Effector memory CD8-positive, alpha-beta T cell (primary cell): ENCODE results near the gene FOLR2.
"Not testable (repeated sequence)": the region's sequence is repeated elsewhere in the genome, so short reads cannot be mapped to it uniquely, and the experiment has no call there.

Experiments
- ATAC-seq: fragments of 150-1000 bp; cut with Tn5 transposase; replicated peaks from 2 replicates; pipeline ENCODE4 v1.10.0; 2021; ENCODE audit warnings: mild to moderate bottlenecking, moderate library complexity
- DNase-seq, 3 experiments: peaks; one replicate each; pipeline ENCODE4 v3.0.0; 2021
- H3K27ac Mint-ChIP-seq, 2 donors: one replicate each; pipeline ENCODE4 v1.8.0; 2022; ENCODE audit warnings: mild to moderate bottlenecking in 2 of 2, mixed read lengths in 2 of 2, moderate library complexity in 2 of 2
- H3K27me3 Mint-ChIP-seq, 2 donors: one replicate each; pipeline ENCODE4 v1.8.0; 2022; ENCODE audit warnings: mixed read lengths in 2 of 2
- H3K36me3 Mint-ChIP-seq: one replicate; pipeline ENCODE4 v1.8.0; 2022; ENCODE audit warnings: mild to moderate bottlenecking, moderate library complexity, mixed read lengths; ENCODE audit not compliant: insufficient read depth
- H3K4me1 Mint-ChIP-seq, 2 donors: one replicate each; pipeline ENCODE4 v1.8.0; 2022; ENCODE audit warnings: low read depth in 2 of 2, mixed read lengths in 2 of 2
- H3K4me3 Mint-ChIP-seq, 2 donors: one replicate each; pipeline ENCODE4 v1.8.0; 2022; ENCODE audit warnings: mild to moderate bottlenecking in 2 of 2, mixed read lengths in 2 of 2, moderate library complexity in 2 of 2
- H3K9me3 Mint-ChIP-seq, 2 donors: one replicate each; pipeline ENCODE4 v1.8.0; 2022; ENCODE audit warnings: mixed read lengths in 2 of 2

The FOLR2 gene

GRCh38 chr11:72189455-72190250 is 26.9 kb upstream of the FOLR2 start:
- no peak overlapping the region for H3K4me3 Mint-ChIP-seq
- H3K4me1 Mint-ChIP-seq, result no peaks in the 10 kb centered on the region
- no peaks in the 10 kb centered on the region for H3K9me3 Mint-ChIP-seq
- no peaks in the 10 kb centered on the region for H3K27me3 Mint-ChIP-seq
- no peaks in the 10 kb centered on the region for H3K36me3 Mint-ChIP-seq
- DNase-seq (no peak), ATAC-seq (no peak)
- no peak overlapping the region for H3K27ac Mint-ChIP-seq

- Mint-ChIP-seq H3K27me3 (peaks cover 0 to 7% of the 10 kb centered on the region in 2 donors), H3K9me3 (no peaks in the 10 kb centered on the region), H3K36me3 (no peaks in the 10 kb centered on the region), H3K27ac (no peak overlapping the region), H3K4me3 (no peak overlapping the region), H3K4me1 (no peaks in the 10 kb centered on the region)
- no peak for ATAC-seq
- DNase-seq, result no peak
These were observed 25.9 kb upstream of the FOLR2 start for GRCh38 chr11:72190631-72191071.

- no peak for DNase-seq
- Mint-ChIP-seq H3K4me3 (no peak within 1 kb of the TSS), H3K27ac (no peak within 1 kb of the TSS), H3K9me3 (no peaks in the 10 kb centered on the region), H3K4me1 (no peaks in the 10 kb centered on the region), H3K27me3 (peaks cover 0 to 11% of the 10 kb centered on the region in 2 donors), H3K36me3 (no peaks in the 10 kb centered on the region)
- ATAC-seq, result no peak
These were observed 24.6 kb upstream of the FOLR2 start, which contains the start of gene FOLR1 for GRCh38 chr11:72191961-72192381. Gene FOLR1 (plus strand): TSS chr11:72192140. CDS start chr11:72192174, 34 bp downstream.

GRCh38 chr11:72195518-72196270 is 20.9 kb upstream of the FOLR2 start:
- ATAC-seq (no peak), DNase-seq (no peak)
- no peaks in the 10 kb centered on the region for H3K9me3 Mint-ChIP-seq
- H3K27ac Mint-ChIP-seq, result no peak overlapping the region
- H3K27me3 Mint-ChIP-seq, result peaks cover 0 to 11% of the 10 kb centered on the region in 2 donors
- H3K36me3 Mint-ChIP-seq, result no peaks in the 10 kb centered on the region
- H3K4me3 Mint-ChIP-seq, result no peak overlapping the region
- H3K4me1 Mint-ChIP-seq, result no peaks in the 10 kb centered on the region

- not testable (repeated sequence) for H3K4me3 Mint-ChIP-seq, H3K36me3 Mint-ChIP-seq, DNase-seq, H3K27ac Mint-ChIP-seq, ATAC-seq, H3K4me1 Mint-ChIP-seq, H3K27me3 Mint-ChIP-seq, H3K9me3 Mint-ChIP-seq
These were observed 15.1 kb upstream of the FOLR2 start for GRCh38 chr11:72201445-72201844.

- H3K27ac Mint-ChIP-seq, result no peak overlapping the region
- H3K9me3 Mint-ChIP-seq, result no peaks in the 10 kb centered on the region
- H3K36me3 Mint-ChIP-seq, result no peaks in the 10 kb centered on the region
- DNase-seq, result no peak
- H3K4me3 Mint-ChIP-seq, result no peak overlapping the region
- no peaks in the 10 kb centered on the region for H3K4me1 Mint-ChIP-seq
- ATAC-seq, result no peak
- peaks cover 0 to 9% of the 10 kb centered on the region in 2 donors for H3K27me3 Mint-ChIP-seq
These were observed 14.0 kb upstream of the FOLR2 start for GRCh38 chr11:72202571-72202970.

- H3K27ac Mint-ChIP-seq, result no peak overlapping the region
- H3K36me3 Mint-ChIP-seq, result no peaks in the 10 kb centered on the region
- H3K9me3 Mint-ChIP-seq, result no peaks in the 10 kb centered on the region
- no peaks in the 10 kb centered on the region for H3K4me1 Mint-ChIP-seq
- peaks cover 0 to 9% of the 10 kb centered on the region in 2 donors for H3K27me3 Mint-ChIP-seq
- ATAC-seq (no peak), DNase-seq (no peak)
- H3K4me3 Mint-ChIP-seq, result no peak overlapping the region
These were observed 13.4 kb upstream of the FOLR2 start for GRCh38 chr11:72203163-72203562.

- no peak overlapping the region for H3K27ac Mint-ChIP-seq
- DNase-seq (no peak), ATAC-seq (no peak)
- H3K4me1 Mint-ChIP-seq, result no peaks in the 10 kb centered on the region
- H3K4me3 Mint-ChIP-seq, result no peak overlapping the region
- H3K9me3 Mint-ChIP-seq, result peaks cover 5 to 11% of the 10 kb centered on the region in 2 donors
- peaks cover 15 to 25% of the 10 kb centered on the region in 2 donors for H3K27me3 Mint-ChIP-seq
- H3K36me3 Mint-ChIP-seq, result no peaks in the 10 kb centered on the region
These were observed 11.7 kb upstream of the FOLR2 start for GRCh38 chr11:72204886-72205285.

- peaks cover 29% of the 10 kb centered on the region in 2 donors for H3K27me3 Mint-ChIP-seq
- not testable (repeated sequence) for H3K4me3 Mint-ChIP-seq, H3K36me3 Mint-ChIP-seq, ATAC-seq, H3K27ac Mint-ChIP-seq, H3K4me1 Mint-ChIP-seq, DNase-seq
- peaks cover 7 to 13% of the 10 kb centered on the region in 2 donors for H3K9me3 Mint-ChIP-seq
These were observed 9.8 kb upstream of the FOLR2 start for GRCh38 chr11:72206794-72207193.

GRCh38 chr11:72208281-72208680 is 8.3 kb upstream of the FOLR2 start:
- Mint-ChIP-seq H3K4me3 (no peak overlapping the region), H3K4me1 (no peaks in the 10 kb centered on the region), H3K27ac (no peak overlapping the region), H3K27me3 (peaks cover 29 to 34% of the 10 kb centered on the region in 2 donors), H3K9me3 (peaks cover 7 to 13% of the 10 kb centered on the region in 2 donors), H3K36me3 (no peaks in the 10 kb centered on the region)
- ATAC-seq, result no peak
- DNase-seq, result no peak

GRCh38 chr11:72209101-72209500 is 7.5 kb upstream of the FOLR2 start:
- H3K4me3 Mint-ChIP-seq, result no peak overlapping the region
- no peak for ATAC-seq

GRCh38 chr11:72217841-72218240 is 1.2 kb downstream of the FOLR2 start:
- Mint-ChIP-seq H3K4me3 (no peak overlapping the region), H3K4me1 (peaks cover 11 to 14% of the 10 kb centered on the region in 2 donors), H3K27ac (peak overlapping the region in 1 of 2 donors; percentile 77), H3K9me3 (no peaks in the 10 kb centered on the region), H3K36me3 (no peaks in the 10 kb centered on the region), H3K27me3 (peaks cover 36 to 39% of the 10 kb centered on the region in 2 donors)
- DNase-seq, result no peak
- no peak for ATAC-seq

More at GRCh38 chr11:72209101-72209500, 7.5 kb upstream of the FOLR2 start:
- H3K4me1 Mint-ChIP-seq, result no peaks in the 10 kb centered on the region
- DNase-seq, result no peak
- H3K27me3 Mint-ChIP-seq, result peaks cover 29 to 34% of the 10 kb centered on the region in 2 donors
- H3K9me3 Mint-ChIP-seq, result peaks cover 7 to 13% of the 10 kb centered on the region in 2 donors
- no peaks in the 10 kb centered on the region for H3K36me3 Mint-ChIP-seq
- no peak overlapping the region for H3K27ac Mint-ChIP-seq

- Mint-ChIP-seq H3K9me3 (no peaks in the 10 kb centered on the region), H3K27ac (peak overlapping the region in 1 of 2 donors; percentile 77), H3K36me3 (no peaks in the 10 kb centered on the region), H3K4me3 (no peak overlapping the region), H3K4me1 (peaks cover 13 to 16% of the 10 kb centered on the region in 2 donors), H3K27me3 (peaks cover 36 to 39% of the 10 kb centered on the region in 2 donors)
- DNase-seq (no peak), ATAC-seq (no peak)
These were observed 1.7 kb downstream of the FOLR2 start for GRCh38 chr11:72218251-72218745.
